Frontal cortex (tissue), 4 donors: ENCODE data around the gene GPHN. TPM values are rescaled to one million over a fixed set of nuclear protein-coding genes. Genes with fewer than 3 reads are reported as not detected.
A peak's percentile ranks its signal among the peaks of the same experiment; 100 is the strongest.

Experiments
- DNase-seq, 2 donors: peaks; one replicate each; pipeline ENCODE4 v3.0.0; 2012; ENCODE audit warnings: low spot score in 2 of 2
- FAIRE-seq: peaks from 2 replicates; lab custom pipeline; 2012; peaks lifted over from hg19 to GRCh38; lab: Jason Lieb, UNC
- total RNA-seq: library from RNA; depleted of rRNA; stranded (reverse); fragments of >200 nt; gene quantifications from one replicate; pipeline ENCODE4 v1.2.3, GENCODE V29; 2014
- donor health status: control.
- donor health status: control.
- donor health status: control.

Gene GPHN
- total RNA-seq, 1 donor from 2014 or later, result 102 TPM

- DNase-seq, result no peak
- no peak for FAIRE-seq
Measured at GRCh38 chr14:66859063-66859671, 351.2 kb downstream of the GPHN start.

- no peak for DNase-seq
- no peak for FAIRE-seq
Measured at GRCh38 chr14:66881596-66881995, 373.6 kb downstream of the GPHN start.

GRCh38 chr14:66884149-66884548, 376.2 kb downstream of the GPHN start:
- FAIRE-seq (no peak), DNase-seq (no peak)

DNA sequence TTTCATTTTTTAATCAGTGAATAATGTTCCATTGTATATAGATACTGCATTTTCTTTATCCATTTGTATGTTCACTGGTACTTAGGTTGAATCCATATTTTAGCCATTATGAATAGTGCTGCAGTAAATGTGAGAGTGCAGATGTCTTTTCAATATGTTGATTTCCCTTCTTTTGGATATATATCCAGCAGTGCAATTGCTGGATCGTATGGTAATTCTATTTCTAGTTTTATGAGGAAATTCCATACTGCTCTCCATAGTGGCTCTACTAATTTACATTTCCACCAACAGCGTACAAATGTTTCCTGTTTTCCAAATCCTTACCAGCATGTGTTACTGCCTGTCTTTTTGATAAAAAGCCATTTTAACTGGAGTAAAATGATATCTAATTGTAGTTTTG, 392.8 kb downstream of the GPHN start:
- DNase-seq, result no peak
- FAIRE-seq, result no peak

DNA sequence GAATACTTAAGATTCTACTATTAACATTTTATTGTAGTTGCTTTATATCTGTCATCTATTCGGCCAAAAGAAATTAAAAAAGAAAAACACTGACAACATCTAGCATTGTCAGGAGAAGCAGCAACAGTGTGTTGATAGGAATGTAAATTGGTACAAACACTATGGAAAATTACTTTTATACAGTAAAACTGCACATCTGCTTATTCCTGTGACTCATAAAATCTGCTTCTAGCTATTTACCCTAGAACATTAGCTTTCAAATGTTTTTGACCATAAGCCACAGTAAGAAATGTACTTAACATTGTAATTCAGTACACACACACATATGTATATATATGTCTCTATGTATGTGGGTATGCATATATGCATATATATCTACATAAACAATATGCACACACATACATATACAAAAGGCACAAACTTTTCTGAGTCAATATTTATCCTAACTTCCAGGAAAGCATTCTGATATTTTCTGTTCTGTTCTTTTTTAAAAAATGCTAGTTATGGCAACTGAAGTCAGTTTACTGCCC, 402.4 kb downstream of the GPHN start:
- DNase-seq (no peak), FAIRE-seq (no peak)

- FAIRE-seq (no peak), DNase-seq (no peak)
Measured at GRCh38 chr14:66916421-66916820, 408.5 kb downstream of the GPHN start.

DNA sequence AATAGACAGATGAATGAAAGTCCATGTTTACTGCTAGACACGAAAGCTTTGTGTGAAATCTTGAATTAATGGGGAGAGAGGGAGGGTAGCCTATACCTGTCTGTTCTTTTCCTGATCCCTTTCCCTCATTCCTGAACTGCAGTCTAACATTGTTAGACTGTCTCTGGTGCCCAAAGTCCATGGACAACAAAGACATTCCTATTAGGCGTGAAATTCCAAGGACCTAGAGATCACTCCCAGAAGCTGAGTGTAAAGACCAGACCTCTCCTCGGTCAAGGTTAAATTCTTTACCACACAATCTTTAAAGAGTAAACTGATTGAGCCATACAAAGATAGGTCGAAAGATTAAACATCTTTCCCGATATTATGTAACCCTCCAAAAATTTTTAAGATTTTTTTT, 410.6 kb downstream of the GPHN start:
- no peak for DNase-seq
- no peak for FAIRE-seq

DNA sequence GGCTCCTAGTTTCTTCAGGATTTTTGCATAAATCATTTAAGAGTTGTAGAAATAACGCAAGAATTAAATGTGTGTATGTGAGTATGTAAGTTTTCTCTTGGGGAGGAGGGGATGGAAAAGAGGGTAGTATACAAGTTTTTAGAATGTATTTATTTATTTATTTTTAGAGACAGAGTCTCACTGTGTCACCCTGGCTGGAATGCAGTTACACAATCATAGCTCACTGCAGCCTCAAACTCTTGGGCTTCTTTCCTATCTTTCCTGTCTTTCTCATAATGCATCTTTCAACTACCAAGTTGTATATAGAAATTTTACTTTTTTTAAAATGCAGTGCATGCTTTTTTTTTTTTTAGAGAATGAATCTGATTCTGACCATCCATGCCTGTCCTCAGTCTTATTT, 412.2 kb downstream of the GPHN start:
- FAIRE-seq (no peak), DNase-seq (no peak)

DNA sequence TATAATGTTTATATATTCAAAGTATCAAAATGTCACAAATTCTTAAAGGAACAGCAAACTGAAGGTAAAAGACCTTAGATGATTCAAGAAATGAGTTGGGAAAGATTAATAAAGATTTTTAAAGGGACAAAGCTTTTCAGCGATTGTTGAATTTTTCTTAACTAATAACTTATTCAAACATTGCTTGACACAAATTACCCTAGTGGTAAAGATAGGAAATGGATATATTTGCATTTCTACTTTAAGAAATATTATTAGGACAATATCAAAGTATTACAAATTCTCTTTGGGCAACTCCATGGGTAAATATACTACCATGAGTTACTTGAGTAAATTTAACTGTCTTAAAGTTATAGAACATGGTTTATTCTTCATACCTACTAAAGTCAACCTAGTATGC, 415.3 kb downstream of the GPHN start:
- no peak for DNase-seq
- FAIRE-seq, result no peak

- FAIRE-seq (no peak), DNase-seq (no peak)
Measured at GRCh38 chr14:66939409-66939808, 431.5 kb downstream of the GPHN start.

DNA sequence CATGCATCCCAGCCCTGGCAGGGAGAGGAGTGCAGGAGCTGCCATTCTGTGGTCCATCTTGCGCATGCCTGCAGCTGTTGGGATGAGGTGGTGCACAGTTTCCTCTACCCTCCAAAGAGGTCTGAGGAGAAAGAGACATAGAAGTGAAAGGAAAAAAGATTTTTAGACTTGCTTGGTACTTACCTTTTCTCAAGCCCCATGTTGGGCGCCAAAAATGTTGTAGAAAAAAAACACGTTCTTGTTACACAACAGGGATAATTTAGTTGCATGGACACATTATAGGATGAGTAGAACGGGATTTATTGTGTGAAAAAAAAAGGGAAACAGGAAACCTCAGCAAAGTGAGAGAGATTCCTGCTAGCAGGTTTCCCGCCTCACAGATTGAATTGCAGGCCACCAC, 436.9 kb downstream of the GPHN start:
- no peak for DNase-seq
- no peak for FAIRE-seq

GRCh38 chr14:66955159-66955558, 447.2 kb downstream of the GPHN start:
- DNase-seq, result no peak
- no peak for FAIRE-seq

- no peak for DNase-seq
- no peak for FAIRE-seq
Measured at GRCh38 chr14:66959437-66960050, 451.6 kb downstream of the GPHN start.

- no peak for FAIRE-seq
- no peak for DNase-seq
Measured at GRCh38 chr14:66965831-66966230, 457.9 kb downstream of the GPHN start.

- DNase-seq (no peak), FAIRE-seq (peak; percentile 51)
Measured at GRCh38 chr14:66972469-66972868, 464.5 kb downstream of the GPHN start.

- DNase-seq (no peak), FAIRE-seq (peak; percentile 44)
Measured at GRCh38 chr14:66974397-66975025, 466.6 kb downstream of the GPHN start.

DNA sequence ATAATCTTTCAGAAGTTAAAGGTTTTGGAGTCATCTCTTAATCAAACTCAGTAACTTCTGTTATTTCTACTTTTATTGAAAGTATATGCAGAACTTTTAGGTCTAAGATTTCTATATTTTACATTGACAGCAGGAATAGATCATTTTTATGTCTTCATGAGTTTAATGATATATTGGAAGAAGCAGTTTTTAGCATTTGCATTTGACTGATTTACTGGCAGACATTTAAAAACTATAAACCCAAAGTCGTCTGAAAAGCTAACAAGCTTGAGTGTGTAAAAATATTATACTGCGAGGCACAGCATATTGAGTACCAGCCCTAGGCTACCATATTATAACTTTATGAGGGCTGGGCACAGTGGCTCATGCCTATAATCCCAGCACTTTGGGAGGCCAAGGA, 467.3 kb downstream of the GPHN start:
- DNase-seq, result no peak
- no peak for FAIRE-seq

DNA sequence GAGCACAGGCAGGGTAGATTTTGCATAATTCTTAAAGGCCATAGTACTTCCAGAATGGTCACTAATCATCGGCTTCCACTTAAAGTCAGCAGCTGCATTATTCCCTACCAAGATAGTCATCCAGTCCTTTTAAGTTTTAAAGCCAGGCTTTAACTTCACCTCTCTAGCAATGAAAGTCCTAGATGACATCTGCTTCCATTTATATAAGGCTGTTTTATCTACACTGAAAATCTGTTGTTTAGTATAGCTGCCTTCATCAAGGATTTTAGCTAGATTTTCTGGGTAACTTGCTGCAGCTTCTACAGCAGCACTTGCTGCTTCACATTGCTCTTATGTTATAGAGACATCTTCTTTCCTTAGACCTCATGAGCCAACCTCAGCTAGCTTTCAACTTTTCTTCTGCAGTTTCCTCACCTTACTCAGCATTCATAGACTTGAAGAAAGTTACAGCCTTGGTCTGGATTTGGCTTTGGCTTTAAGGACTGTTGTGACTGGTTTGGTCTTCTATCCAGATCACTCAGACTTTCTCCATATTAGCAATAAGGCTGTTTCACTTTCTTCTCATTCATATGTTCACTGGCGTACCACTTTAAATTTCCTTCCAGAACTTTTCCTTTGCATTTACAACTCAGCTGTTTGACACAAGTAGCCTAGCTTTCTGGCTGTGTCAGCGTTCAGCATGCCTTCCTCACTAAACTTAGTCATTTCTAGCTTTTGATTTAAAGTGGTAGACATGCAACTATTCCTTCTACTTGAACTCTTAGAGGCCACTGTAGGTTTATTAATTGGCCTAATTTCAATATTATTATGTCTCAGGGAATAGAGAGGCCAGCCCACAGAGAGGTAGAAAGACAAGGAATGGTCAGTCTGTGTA, 471.4 kb downstream of the GPHN start:
- FAIRE-seq (no peak), DNase-seq (no peak)

- no peak for FAIRE-seq
- DNase-seq, result no peak
Measured at GRCh38 chr14:66982247-66982646, 474.3 kb downstream of the GPHN start.

- FAIRE-seq, result no peak
Measured at GRCh38 chr14:66992776-66993175, 484.8 kb downstream of the GPHN start.

More at GRCh38 chr14:66992776-66993175, 484.8 kb downstream of the GPHN start:
- DNase-seq, result no peak
